GM12872 (cell line): ENCODE results near the gene CEP290.

Source experiments
- CTCF ChIP-seq: IDR thresholded peaks from 3 replicates; pipeline ENCODE4 v1.5.1; 2011; ENCODE audit warnings: low read depth, mild to moderate bottlenecking, low read length, moderate library complexity; ENCODE audit not compliant: insufficient read depth

The CEP290 gene

DNA sequence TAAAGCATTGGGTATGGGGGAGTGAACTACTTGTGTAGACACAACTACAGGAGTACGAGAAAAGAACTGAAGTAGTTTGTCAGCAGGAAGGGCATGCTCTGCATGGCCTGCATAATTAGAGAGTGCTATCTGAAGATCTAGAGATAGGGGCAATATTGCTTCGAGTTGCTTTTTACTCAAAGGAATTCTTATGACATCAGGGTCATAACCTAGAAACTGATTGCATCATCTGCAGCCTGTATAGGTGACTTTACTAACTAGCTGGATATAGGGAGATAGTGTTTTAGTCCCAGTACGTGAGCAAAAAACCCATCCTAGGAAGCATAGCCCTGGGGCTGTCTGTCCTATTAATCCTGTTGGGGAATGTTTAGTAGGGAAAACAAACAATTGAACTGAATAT, 40.0 kb upstream of the CEP290 start:
- TF ChIP-seq CTCF, result no peak

- no peak for TF ChIP-seq CTCF
These were observed 37.6 kb upstream of the CEP290 start for GRCh38 chr12:88179436-88180014.

DNA sequence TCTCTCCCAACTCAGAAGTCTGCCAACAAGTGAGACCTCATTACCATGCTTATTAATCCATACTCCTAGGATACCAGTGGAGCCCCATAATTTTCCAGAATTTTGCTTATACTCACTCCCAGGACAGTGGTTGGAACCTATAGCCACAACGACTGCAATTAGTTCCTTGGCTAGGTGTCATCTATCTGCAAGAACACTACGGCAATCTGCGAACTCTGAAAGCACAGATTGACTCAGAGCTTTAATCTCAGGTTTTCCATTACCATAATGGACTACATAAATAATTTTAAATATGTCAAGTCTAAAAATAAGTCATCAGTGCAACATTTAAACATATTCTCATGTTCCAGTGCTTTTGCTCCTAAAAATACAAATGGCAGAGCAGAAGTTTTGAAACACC, 33.7 kb upstream of the CEP290 start:
- no peak for TF ChIP-seq CTCF

DNA sequence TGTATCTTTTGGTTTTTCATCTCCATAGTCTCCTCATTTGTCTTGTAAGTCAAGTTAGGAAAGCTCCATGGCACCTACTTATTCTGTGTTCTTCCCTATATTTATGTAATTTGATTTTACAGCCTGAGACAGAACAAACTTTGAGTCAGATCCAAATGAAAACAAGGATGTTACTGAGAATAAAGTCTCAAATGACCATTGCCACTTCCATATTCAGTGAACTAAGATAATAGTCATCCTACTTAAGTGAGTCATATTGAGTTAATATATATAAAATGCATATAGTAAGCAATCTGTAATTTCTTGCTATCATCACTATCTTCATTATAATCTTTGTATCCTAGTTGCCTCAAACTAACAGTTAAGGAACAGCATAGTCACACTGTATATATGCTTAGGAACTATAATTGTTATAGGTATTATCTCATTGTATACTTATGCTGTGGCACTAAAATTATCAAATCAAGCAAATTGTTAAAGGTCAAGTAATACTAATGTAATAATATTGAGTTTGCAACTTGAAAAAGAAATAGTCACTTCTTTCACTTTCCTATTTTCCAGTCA, 31.0 kb upstream of the CEP290 start:
- TF ChIP-seq CTCF, result no peak

- TF ChIP-seq CTCF, result no peak
These were observed 25.5 kb upstream of the CEP290 start for GRCh38 chr12:88167384-88167783.

- TF ChIP-seq CTCF, result no peak
These were observed 24.3 kb upstream of the CEP290 start for GRCh38 chr12:88166179-88166578.

DNA sequence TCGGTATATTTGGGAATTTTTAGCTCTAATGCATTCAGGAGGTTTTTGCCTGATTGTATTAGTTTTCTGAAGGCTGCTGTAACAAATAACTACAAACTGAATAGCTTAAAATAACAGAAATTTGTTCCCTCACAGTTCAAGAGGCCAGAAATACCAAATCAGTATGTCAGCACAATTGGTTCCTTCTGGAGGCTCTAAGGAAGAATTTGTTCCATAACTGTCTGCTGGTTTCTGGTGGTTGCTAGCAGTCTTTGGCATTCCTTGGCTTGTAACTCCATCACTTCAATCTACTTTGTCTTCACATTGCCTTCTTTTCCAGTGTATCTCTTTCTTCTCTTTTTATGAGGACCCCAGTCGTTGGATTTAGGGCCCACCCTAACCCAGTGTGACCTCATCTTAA, 21.5 kb upstream of the CEP290 start:
- no peak for TF ChIP-seq CTCF
